Femur (tissue), 1 donor: ENCODE data around the gene MAP4.
"Not testable (repeated sequence)": the region's sequence is repeated elsewhere in the genome, so short reads cannot be mapped to it uniquely, and the experiment has no call there.

Source experiments
- DNase-seq: peaks from one replicate; pipeline ENCODE4 v3.0.0-alpha.2; 2017

Gene MAP4

DNA sequence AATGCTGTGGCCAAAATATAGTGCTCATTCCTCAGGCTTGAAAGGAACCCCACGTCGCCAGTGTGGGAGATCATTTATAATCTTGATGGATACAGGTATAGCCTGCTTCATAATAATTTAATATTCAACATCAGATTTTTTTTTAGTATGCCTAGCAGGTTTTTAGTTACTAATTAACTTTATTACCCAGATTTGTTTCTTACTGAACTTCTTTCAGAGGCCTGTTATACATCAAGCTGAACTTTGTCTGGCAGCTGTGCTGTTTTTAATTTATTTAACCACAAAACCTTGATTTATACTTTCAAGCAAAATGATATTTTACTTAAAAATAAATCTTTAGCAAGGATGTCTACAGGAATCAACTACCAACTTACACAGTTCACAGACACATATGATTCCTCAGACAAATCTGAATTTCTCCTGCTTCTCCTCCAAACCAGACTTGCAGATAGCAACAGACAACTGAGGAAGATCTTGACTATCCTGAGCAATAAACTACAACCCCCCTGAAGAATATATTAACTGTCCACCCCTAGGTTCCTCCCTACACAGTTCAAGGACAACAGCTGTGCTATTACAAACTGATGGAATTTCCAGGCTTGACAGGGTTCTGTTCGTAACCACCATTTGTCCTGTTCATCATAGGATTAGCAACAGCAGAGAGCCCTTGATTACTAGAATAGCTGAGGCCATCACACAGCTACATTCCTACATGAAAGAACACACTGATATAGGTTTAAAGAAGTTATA, 610 bp downstream of the MAP4 start:
- no peak for DNase-seq

DNA sequence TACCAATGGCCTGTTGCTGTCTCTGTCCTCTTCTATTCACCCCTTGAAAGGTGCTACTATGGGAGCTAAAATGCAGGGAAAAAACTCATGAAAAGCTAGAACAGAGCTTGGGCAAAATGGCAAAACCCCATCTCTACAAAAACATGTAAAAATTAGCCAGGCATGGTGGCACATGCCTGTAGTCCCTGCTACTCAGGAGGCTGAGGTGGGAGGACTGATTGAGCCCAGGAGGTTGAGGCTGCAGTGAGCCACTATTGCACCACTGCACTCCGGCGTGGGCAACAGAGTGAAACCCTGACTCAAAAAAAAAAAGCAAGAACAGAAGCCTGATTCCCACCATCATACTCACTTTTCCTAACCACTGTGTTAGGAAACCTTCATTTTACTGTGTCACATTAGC, 1.9 kb downstream of the MAP4 start:
- DNase-seq = no peak

DNA sequence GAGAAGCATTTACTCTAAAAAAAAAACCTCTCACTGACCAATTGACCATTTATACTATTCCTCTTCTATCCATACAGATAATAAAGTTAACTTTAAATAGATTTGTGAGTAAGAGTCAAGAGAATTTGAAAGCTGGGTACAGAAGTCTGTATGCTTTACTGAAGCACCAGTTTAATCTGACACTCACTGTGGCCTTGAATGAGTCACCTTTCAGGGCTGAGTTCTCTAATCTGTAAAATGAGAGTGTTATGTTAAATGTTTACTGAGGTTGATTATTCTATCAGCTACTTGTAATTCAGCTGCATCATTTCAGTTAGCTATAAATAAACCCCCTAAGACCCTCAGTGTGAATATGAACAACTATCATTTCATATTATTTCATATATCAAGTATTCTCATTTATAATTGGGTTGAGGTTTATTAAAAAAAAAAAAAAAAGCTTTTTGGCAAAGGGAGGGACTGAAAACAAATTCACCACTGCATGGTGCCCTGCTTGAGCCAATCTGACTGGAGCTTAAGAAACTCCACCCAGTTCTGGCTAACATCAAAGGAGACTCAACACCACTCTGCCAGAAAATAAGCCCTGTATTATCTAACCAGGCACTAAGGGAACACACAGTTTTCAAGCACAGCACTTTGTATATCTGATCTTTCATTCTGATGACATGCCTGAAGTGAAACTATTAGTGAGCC, 2.8 kb downstream of the MAP4 start:
- DNase-seq = no peak

GRCh38 chr3:48012659-48013058, 3.6 kb downstream of the MAP4 start:
- DNase-seq = no peak

- DNase-seq = not testable (repeated sequence)
Measured at GRCh38 chr3:48008066-48008465, 8.2 kb downstream of the MAP4 start.

- DNase-seq = not testable (repeated sequence)
Measured at GRCh38 chr3:48007361-48007760, 8.9 kb downstream of the MAP4 start.

- not testable (repeated sequence) for DNase-seq
Measured at GRCh38 chr3:48006794-48007193, 9.4 kb downstream of the MAP4 start.

DNA sequence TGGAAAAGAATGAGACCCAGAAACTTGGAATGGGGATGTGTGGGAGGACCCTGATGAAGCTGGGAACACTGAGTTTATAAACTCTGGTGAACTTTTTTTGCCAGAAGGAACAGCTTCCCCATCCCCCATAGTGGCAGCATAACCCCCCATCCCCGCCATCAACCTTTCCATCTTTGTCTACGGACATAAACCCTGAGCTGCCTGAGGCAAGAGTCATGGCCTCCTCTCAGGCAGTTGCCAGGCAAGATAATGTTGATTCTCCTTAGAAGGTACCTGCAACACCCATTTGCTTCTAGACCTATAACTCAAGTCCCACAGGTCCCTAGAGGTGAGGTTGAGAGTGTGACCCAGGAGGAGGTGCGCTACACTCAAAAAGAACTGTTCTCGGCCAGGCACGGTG, 11.5 kb downstream of the MAP4 start:
- no peak for DNase-seq

- no peak for DNase-seq
Measured at GRCh38 chr3:48002787-48003186, 13.4 kb downstream of the MAP4 start.

- DNase-seq = no peak
Measured at GRCh38 chr3:48001991-48002390, 14.2 kb downstream of the MAP4 start.

DNA sequence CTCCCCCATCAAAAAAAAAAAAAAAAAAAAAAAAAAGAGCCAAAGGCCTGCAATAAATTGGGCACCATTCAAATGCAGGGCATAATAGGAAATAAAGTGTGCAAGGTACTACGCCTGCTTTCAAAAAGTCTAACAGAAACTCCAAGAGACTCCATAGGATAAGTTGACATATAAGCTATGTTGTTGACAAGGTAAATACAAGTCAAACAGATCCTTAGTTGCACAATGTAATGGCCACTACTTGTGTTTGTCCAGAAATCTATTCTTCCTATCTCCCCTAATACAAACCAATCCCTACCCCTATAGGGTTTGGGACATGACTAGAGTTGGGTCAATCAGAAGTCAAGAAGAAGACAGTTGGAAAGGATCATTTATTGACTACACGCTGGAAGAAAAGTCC, 16.0 kb downstream of the MAP4 start:
- no peak for DNase-seq

GRCh38 chr3:47996440-47996839, 19.8 kb downstream of the MAP4 start:
- no peak for DNase-seq

DNA sequence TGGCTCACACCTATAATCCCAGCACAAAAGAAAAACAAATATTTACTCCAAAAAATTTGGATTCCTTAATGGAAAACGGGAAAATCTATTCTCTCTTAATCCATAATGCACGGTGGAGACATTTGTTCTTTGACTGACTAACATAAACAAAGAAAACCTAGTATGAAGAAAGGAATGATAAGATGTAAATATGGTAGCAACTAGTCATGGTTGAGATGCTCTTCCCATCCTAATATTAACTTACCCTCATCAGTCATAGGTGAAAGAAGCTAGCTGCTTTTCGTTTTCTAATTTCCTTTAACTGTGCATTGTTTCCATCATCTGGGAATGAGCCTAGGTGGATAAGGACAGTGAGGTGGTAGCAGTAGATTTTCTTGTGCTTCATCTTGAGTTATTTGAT, 22.0 kb downstream of the MAP4 start:
- no peak for DNase-seq

DNA sequence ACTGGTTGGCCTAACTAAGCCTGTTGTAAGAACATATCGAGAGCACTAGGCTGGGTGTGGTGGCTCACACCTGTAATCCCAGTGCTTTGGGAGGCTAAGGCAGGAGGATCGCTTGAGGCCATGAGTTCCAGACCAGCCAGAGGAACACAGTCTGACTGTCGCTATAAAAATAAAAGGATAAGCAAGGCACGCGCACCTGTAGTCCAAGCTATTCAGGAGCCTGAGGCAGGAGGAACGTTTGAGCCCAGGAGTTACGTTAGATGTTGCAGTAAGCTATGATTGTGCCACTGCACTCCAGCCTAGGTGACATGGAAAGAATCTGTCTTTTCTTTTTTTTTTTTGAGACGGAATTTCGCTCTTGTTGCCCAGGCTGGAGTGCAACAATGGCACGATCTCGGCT, 24.9 kb downstream of the MAP4 start:
- DNase-seq = no peak

DNA sequence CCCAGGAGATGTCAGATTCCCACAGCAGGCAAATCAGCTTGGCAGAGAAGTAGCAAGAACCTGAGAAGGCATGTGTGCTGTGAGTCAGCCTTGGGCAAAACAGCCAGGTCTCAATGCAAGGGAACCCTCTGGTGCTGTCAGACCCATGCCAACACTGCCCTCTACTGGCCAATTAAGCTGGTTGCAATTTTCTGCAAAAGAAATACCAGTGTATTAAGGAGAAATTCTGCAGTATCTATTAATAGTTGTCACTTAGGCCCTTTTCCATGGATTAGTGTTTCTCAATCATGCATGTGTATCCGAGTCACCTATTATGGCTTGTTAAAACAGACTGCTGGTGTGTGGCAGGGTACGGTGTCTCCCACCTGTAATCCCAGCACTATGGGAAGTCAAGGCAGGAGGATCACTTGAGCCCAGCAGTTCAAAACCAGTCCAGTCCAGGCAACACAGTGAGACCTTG, 26.2 kb downstream of the MAP4 start:
- DNase-seq = peak; percentile 86

GRCh38 chr3:47985381-47985780, 30.8 kb downstream of the MAP4 start:
- DNase-seq = no peak

DNA sequence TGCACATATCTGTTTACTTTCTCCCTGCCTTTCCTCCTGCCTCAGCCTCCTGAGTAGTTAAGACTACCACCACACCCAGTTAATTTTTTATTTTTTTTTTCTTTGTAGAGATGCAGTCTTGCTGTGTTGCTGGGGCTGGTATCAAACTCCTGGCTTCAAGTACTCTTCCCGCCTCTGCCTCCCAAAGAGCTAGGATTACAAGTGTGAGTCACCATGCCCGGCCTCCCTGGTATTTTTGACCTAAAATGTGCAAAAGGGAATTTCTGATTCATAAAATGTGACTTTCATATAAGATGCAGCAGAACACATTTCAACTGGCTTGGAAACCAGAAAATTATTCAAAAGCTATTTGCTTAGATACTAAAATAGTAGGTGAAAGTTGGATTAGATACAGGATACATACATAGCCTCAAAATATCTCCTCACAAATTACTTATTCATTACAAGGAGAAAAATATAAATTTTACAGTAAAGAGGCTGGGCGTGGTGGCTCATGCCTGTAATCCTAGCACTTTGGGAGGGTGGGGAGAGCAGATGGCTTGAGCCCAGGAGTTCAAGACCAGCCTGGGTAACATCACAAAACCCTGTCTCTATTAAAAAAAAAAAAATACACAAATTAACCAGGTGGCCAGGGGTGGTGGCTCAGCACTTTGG, 32.0 kb downstream of the MAP4 start:
- no peak for DNase-seq

DNA sequence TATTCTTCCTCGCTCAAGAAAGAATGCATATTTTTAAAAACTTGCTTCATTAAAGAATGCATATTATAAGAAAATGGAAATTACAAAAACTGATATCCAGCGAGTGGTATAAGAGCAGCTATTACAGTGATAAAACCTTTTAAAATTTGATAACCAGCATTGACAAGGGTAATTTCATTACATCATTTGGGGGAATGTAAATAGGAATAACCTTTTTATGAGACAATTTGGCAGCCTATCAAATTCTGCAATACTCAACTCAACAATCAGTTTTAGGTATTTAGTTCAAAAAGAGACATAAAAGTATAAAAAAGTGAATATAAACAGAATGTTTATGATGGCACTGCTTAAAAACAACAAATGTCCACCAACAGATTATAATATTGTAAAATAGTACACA, 35.4 kb downstream of the MAP4 start:
- no peak for DNase-seq

DNA sequence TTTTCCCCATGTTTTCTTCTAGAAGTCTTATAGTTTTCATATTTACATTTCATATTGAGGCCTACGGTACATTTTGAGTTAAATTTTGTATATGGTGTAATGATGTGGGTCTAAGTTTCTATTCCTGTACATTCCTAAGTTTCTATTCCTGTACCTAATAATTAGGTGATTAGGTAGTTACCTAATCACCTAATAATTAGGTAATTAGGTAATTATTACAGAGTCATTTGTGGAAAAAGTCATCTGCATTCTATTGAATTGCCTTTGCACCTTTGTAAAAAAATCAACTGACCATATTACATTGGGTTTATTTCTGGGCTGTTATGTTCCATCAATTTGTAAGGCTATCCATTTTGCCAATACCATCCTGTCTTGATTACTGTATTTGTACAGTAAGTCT, 37.1 kb downstream of the MAP4 start:
- no peak for DNase-seq

DNA sequence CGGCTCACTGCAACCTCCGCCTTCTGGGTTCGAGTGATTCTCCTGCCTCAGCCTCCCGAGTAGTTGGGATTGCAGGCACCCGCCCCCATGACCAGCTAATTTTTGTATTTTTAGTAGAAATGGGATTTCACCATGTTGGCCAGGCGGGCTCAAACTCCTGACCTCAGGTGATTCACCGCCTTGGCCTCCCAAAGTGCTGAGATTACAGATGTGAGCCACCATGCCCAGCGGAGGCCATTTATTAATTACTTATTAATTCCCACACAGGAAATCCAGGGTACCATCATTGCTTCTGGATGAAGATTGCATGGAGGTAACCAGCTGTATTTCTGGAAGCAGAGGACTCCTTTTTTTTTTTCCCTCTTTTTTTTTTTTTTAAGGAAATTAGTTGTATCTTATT, 37.8 kb downstream of the MAP4 start:
- DNase-seq = no peak

DNA sequence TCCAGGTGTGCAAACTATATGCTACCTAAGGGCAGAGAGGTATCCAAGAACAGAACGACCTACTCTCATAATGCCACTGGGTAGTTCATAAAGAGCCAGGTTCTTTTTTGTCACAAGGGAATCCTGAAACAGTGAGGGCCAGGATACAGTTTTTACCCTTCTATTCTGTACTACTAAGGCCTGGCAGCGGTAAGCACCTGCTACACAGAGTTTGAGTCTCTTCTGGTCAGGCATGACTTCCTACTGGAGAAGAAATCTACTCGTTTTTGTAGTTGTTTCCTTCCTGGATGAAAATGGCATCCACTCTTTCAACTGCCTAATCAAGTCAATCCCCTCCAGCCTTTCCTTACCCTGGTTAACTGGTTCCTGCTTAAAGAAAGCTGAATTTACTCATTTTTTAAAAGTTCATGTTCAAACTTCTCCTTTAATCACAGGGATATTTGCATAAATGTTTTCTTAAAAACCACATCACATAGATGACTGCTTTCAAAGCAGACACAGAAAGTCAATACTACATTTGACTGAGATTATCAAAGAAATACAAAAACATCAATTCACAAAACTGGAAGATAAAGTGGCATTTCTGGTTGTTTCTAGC, 40.0 kb downstream of the MAP4 start:
- DNase-seq = no peak

DNA sequence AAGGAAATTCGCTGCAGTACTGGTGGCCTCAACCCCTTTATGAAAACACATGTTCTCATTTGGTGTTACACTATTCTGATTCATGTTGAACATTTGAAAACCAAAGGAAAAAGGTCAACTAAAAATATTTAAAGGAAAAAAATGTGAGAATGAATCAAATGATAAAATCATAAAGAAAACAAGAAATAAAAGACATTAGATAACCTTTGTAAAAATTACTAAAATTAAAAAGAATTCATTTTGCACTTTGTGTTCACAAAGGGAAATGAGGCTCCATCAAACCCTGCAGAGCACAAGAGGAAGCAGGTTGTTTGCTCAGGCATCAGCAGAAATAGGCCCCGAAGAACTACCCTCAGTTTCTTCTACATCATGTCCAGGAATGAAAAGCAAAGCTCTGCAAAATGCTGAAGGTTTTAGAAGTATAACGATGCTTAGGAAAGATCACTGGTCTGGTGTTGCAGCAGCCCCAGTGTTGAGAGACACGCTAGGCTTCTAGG, 41.2 kb downstream of the MAP4 start:
- no peak for DNase-seq

GRCh38 chr3:47971081-47971480, 45.1 kb downstream of the MAP4 start:
- no peak for DNase-seq
